AG08395 (cell line): ENCODE measurements around the gene FRMPD2.
"Not testable (repeated sequence)": the region's sequence is repeated elsewhere in the genome, so short reads cannot be mapped to it uniquely, and the experiment has no call there.

Experiments
- DNase-seq: peaks from one replicate; pipeline ENCODE4 v3.0.0; 2012; ENCODE audit warnings: mixed read lengths, low spot score

Gene FRMPD2

DNA sequence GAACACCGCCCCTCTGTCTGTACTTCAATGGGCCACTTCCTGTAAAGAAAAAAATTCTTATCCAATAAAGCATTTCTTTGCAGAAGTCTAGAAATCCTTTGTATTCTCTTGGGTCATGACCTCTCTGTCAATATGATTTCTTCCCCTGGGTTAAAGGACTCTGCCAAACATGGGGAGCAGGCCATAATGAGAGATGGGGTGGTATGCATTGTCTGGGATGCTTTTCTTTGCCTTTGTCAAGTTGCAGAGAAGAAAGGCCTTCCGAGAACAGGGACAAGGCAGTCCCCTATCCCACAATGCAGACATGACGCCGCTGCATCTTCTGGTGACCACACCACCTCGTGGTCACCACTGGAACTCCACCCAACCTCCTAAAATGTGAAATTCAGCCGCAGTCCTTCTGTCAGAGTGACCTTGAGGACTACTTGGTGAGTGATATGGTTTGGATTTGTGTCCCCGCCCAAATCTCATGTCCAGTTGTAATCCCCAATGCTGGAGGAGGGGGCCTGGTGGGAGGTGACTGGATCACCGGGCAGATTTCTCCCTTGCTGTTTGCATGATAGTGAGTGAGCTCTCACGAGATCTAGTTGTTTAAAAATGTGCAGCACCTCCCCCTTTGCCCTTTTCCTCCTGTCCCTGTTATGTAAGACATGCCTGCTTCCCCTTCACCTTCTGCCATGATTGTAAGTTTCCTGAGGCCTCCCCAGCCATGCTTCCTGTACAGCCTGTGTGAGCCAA is 15.2 kb upstream of the FRMPD2 start:
- DNase-seq: peak; percentile 63

DNA sequence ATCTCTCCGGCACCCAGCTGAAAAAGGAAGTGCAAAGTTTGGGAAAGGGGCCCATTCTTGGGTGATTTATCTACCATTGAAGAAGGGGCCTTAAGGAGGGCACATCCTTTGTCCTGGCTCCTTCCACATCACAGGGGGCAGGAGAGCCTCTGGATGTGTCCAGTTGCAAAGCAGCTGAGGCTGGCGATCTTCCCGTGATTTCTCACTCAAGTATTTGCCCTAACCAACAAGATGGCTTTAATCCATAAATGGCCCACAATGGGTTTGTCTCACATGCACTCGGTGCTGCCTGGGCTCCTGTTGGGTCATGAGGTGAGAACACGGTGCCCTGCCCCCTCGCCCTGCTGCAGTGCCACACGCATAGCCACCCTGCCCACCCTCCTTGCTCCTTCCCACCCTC is 14.2 kb upstream of the FRMPD2 start:
- DNase-seq: peak; percentile 31

DNA sequence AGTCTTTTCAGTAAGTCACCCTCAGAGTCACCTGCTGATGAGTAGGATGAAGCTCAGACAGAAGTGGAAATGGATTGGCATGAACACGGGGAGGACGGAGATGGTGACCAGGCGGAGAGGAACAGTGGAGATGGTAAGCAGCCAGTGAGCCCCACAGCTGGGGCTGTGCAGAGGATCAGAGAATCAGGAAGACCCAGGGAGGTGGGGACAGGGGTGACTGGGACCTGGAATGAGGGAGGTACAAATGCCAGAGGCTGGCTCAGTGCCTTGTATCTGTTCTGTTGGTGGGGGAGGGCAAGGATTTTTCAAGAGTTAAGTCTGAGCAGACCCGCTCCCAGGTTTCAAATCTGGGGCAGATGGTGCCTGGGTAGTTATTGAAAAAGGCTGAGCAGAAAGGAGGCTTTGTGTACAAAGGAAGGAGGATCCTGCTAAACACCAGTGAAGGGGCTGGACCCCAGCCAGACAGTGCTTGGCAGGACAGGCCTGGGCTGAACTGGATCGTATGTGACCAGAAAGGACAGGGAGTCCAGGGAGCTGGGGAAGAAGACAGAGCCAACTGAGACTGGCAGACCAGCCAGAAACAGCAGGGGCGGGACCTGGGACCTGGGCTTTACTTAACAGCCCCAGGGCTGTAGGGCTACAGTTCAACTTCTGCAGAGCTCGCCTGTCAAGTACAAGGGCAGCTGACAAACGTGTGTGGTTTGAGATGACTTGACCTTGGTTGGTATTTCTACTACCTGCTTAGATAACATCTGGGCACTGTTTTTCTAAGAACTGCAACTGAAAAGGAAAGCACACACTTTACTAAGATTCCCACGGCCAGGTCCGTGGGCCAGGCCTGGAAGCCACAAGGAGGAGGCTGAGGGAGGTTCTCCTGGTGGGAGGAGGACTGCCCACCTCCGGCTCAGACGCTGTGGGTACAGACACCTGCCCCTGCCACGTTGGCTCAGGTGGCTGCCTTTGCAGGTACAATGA is 13.2 kb upstream of the FRMPD2 start:
- no peak for DNase-seq

DNA sequence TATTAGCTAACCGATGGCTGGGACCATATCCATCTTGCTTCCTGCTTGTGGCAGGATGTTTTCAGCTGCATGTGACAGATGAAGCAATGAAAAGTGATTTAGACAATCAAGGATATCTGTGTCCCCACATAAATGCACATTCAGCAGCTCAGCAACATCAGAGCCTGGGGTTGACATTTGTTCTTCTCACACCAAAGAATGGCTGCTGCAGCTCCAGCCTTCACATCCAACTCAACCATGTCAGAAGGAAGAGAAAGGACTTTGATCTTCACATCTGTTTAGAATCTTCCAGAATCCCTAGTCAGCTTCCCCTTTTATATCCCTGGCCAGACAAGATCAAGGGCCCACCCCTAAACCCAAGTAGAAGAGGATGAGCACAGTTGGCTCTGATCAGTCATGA is 11.9 kb upstream of the FRMPD2 start:
- DNase-seq: no peak

DNA sequence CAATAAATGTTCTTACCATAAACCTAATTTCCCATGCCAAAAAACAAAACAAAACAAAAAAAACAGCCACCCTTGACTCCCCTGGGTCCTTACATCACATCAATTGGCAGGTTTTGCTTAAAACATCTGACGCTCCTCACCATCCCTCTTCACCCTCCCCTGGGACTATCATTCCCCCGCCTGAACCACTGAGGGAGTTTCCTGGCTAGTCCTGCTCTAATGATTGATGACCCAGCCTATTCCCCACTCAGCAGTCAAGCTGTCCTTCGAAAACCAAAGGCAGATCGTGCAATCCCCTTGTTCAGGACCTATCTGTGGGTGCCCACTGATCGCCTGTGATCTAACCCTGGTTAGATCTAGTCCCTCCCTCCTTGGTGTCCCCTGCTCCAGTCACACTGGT is 11.2 kb upstream of the FRMPD2 start:
- DNase-seq: no peak

DNA sequence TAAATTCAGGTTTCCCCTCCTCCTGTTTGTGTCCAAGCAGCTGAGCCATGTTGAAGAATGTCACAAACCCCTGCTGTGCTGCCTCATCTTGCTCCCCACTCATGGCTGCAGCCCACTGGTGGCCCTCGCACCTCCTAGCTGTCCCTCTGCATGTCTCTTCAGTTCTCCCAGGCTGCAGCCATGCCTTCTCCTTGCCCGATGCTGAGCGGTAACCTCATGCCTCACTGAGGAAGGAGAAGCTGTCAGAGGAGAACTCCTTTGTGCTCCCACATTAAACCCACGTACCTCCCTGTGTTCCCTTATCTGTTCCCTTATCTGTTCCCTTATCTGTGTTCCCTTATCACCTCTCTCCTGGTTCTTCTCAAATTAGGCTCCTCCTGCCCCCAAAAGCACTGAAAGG is 10.3 kb upstream of the FRMPD2 start:
- no peak for DNase-seq

DNA sequence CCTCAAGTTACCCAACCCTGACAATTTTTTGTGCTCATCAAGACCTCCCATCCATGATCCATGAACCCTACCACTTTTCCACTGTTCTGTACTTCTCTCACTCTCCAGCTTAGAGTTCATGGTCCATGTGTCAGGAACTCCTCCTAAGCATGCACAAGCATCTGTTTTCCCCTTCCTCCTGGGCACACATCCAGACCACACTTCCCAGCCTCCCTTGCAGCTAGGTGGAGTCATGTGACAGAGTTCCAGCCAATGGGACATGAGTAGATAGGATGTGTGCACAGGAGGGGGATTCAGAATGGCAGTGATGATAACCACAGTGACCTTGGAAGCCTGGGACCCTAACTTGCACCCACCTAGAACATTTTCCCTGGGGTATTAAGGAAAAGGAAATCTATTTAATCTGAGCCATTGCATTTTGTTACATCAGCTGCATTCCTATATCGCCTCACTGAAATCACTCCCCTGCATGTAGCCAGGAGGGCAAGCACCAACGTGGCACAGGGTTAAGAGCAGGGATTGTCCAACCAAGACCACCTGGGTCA is 9.6 kb upstream of the FRMPD2 start:
- no peak for DNase-seq

DNA sequence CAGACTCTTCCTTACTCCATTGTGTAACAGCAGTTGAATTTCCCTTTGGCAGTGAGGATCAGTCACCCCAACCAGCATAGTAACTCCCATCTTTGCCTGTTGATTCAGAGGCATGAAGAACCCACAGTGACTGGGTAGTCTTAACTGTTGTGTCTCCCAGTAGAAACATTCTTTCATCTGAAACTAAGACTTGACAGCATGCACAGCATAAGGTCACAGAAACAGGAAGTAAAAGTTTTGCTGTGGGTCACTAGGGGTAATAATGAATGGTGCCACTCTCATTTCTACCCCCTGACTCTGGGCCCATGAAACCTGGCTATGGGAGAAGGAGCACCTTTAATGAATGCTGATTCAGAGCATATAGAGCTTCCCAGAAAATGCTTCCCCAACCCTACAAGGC is 8.3 kb upstream of the FRMPD2 start:
- no peak for DNase-seq

DNA sequence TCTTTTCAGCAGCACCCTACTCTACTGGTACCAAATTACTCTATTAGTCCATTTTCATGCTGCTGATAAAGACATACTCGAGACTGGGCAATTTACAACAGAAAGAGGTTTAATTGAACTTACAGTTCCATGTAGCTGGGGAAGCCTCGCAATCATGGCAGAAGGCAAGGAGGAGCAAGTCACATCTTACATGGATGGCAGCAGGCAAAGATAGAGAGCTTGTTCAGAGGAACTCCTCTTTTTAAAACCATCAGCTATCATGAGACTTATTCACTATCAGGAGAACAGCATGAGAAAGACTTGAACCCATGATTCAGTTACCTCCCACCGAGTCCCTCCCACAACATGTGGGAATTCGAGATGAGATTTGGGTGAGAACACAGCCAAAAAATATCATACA is 7.2 kb upstream of the FRMPD2 start:
- DNase-seq: not testable (repeated sequence)

DNA sequence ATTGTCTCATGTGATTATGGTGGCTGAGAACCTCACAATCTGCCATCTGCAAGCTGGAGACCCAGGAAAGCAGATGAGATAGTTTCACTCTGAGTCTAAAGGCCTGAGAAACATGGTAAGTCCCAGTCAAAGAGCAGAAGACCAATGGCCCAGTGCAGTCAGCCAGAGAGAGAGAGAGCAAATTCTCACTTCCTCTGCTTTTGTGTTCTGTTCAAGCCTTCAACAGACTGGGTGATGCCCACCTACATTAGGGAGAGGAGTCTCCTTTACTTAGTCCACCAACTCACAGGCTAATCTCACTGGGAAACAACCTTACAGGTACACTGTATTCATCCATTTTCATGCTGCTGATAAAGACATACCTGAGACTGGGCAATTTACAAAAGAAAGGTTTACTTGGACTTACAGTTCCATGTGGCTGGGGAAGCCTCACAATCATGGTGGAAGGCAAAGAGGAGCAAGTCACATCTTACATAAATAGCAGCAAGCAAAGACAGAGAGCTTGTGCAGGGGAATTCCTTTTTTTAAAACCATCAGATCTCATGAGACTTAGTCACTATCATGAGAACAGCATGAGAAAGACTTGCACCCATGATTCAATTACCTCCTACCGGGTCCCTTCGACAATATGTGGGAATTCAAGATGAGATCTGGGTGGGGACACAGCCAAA is 4.7 kb upstream of the FRMPD2 start:
- DNase-seq: no peak

DNA sequence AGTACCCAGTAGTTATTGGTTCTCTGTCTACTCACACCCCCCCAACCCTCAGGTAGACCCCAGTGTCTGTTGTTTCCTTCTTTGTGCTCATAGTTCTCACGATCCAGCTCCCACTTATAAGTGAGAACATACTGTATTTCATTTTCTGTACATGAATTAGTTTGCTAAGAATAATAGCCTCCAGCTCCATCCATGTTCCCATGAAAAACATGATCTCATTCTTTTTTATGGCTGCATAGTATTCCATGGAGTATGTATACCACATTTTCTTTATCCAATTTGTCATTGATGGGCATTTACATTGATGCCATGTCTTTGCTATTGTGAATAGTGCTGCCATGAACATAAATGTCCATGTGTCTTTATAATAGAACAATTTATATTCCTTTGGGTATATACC is 2.6 kb upstream of the FRMPD2 start:
- no peak for DNase-seq

DNA sequence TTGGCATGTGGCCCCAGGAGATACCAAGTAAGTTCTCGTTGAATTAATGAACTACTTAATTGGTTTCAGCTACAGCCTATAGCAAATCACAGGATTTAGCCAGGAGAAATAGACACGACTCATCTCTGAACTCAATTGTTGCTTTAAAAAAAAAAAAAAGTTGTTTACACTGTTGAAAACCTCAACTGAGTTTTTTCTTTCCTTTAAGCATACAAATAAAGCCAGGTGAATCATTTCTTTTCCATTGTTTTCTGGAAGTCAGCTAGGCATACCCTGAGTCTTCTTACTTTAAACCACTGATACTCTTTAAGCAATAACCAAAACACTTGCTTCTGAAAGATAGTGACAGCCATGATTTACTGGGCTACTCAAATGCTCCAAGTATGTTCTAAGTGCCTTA is 755 bp downstream of the FRMPD2 start:
- DNase-seq: no peak

DNA sequence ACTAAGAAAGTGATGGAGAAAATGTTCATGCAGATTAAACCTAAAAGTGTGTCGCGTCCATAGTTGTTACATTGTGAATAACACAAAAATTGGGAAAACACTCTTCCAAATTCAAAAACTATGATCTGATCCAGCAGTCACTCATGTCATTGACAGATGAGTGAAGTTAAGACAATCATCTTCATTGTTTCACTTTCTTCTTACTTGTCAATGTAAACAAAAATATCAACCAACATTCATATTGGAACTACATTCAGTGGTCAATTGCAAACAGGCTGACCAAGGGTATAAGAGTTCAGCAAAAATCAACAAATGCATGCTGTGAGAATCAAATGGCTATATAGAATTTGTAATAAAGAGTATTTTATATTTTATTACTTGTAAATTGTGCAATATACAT is 1.8 kb downstream of the FRMPD2 start:
- no peak for DNase-seq

DNA sequence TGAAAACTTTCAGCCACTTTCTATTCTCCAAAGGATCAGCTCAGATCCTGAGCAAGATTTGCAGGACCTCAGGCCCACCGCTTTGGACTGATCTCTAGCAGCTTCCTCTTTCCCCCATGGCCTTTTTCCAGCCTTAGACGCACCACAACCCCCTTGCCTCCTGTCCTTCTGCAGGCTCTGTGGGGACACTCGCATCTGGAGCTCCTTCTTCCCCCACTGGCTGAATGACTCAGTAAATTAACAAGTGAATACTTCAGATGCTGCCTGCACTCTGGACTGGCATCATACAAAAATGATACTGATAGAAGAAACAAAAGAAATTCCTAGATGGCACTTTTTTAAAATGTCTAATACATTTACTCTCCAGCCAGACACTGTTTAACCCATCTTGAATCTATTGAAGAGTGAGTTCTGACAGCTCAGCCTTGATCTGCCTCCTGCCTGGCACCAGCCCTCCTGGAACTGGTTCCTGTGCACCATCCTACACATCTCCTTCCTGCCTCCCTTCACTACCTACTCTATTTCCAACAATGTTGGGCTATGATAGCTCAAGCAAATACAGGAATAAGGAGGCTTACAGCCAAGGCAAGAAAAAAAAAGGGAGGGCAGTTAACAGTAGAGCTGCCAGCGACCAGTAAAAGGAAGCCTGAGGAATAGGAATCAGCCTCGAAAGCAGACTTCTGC is 3.3 kb downstream of the FRMPD2 start:
- DNase-seq: no peak

DNA sequence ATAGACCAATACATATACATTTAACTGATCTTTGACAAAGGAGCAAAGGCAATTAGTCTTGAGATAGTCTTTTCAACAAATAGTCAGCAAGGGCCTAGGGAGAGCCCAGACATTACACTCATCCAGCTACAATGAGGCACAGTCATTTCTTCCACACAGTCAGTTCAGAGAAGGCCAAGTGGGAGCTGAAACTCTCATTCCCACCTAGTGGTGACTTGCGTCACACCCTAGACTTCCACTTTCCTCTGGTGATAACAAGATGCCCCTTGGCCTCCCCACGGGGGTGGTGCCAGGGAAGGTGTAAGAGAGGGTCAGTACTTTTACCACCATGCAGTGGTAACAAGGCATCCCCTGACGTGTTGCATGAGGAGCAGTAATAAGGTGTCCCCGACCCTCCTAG is 8.0 kb downstream of the FRMPD2 start:
- DNase-seq: no peak

DNA sequence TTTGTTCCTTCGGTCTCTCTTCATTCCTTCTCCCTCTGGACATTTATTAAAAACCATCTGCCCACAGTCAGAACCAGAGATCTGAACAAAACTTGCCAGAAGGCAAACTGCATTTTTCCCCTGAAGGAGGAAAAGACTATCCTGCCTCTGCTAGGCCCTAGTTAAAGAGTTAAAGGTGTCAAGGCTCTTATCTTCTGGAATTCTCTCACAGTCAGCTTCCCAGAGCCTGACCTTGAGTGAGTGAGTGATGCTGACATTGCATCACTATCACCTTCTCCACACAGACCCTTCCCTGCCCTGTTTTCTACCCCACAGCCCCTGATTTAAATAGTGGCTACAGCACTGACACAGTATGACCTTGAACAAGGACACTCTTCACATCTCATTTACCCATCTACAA is 16.4 kb downstream of the FRMPD2 start:
- DNase-seq: no peak

DNA sequence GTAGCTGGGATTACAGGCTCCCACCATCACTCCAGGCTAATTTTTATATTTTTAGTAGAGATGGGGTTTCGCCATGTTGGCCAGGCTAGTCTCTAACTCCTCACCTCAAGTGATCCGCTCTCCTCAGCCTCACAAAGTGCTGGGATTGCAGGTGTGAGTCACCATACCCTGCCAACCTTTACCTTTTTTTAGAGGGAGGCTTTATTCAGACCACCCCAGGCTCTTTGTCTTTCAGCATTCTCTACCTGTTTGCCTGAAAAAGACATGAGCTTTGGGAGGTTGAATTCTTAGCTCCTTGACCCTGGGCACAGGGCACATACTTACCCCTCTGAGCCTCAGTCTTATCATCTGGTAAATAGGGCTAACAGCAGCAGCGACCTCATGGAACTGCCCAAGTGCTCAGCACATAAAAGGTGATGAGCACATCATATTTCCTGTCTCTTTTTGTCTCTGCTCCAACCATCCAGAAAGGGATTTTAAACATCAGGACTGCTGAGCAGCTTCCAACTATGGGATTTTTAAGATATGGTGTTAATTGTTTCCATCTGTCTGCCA is 17.0 kb downstream of the FRMPD2 start:
- no peak for DNase-seq

DNA sequence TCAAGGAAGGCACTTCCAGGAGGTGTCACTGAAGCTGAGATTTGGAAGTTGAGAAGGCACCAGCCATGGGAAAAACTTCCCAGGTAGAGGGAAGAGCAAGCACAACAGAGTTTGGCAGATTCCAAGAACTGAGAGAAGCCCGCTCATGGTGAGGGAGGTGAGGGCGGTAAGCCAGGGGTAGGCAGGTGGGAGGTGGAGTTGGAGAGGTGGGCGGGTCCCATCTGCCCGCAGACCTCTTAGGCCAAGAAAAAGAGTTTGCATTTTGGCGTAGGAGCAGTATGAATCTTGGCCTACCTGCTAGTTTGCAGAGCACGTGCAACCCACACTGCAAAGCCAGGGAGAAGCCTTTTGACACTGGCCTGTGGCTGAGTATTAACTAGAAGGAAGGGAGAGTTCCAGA is 18.8 kb downstream of the FRMPD2 start:
- DNase-seq: no peak

DNA sequence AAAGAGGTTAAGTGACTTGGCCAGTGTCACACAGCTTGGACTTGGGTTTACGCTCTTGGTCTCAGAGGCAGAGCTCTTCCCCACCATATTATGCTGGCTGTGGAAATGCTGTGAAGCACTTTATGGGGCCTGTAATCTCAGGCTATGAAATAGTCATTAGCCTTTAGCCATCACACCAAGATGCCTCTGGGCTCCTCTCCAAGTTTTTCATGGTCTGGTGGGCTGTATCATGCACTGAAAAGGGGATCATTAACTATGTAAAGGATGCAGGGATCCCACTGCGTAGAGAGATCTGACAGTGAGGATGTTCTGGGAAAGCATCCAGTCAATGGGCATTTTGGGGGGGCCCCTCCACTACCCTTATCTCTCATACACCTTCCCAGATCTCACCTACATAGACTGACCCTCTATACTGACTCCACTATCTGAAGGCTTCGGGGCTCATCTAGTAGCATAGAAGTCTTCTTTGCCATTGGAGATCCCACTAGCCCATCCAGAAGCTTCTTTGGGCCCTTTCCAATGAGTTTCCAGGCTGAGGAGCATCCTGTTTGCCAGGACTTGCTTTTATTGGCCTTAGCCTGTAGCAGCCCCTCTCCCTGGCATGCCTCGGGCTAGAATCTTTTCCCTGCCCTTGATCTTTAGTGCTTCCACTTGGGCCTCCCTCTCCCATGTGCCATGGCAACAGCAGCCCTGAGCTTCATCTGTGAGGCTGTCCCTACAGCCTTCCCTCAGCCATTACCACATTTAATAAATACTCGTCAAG is 19.6 kb downstream of the FRMPD2 start:
- DNase-seq: no peak

DNA sequence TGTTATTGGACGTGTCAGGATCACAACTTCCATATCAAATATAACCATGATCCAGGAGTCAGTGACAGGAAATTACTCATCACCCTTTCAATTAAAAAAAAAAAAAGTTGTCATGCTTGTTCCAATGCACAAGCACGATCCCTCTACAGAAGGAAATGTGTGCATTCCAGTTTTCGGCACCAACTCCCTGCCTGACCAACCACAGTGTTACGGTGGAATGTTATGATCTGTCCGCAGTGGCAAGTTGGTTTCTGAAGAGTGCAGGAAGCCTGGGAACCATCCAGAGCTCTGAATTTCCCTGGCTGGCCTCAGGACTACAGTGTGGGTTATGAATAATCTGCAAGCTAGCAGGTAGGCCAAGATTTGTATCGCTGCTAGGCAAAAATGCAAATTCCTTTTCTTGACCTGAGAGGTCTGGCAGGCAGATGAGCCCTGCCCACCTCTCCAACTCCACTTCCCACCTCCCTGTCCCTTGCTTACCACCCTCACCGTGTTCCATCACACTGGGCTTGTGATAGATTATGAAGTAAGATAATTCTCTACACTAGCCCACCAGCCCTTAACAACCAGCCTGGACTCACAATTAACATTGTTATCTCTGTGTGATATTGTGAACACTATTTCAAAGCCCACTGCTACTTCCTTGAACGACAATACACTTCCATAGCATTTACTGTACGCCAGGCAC is 20.4 kb downstream of the FRMPD2 start:
- DNase-seq: peak; percentile 77
